OCI-LY1 (cell line): Measurements from ENCODE around the gene MED31.

ENCODE experiments used
- H2AFZ ChIP-seq: fragments of 200-600 bp; sonication (generic), shearing (Covaris generic); 2 replicates; pipeline ENCODE4 v1.6.0; 2014; ENCODE audit warnings: antibody characterized with exemption, mild to moderate bottlenecking, low read length
- H3F3A ChIP-seq: fragments of 200-600 bp; sonication (generic), shearing (Covaris generic); 2 replicates; pipeline ENCODE4 v1.6.0; 2014; ENCODE audit warnings: mild to moderate bottlenecking, antibody characterized with exemption, low read length, moderate library complexity; ENCODE audit not compliant: insufficient read depth
- H3K27ac ChIP-seq: fragments of 200-600 bp; sonication (generic); 2 replicates; pipeline ENCODE4 v1.5.1; 2014; ENCODE audit warnings: low read length, mixed run types, mild to moderate bottlenecking, low read depth; ENCODE audit not compliant: poor library complexity, severe bottlenecking
- H3K27me3 ChIP-seq: fragments of 200-600 bp; sonication (generic); 2 replicates; pipeline ENCODE4 v1.6.0; 2014; ENCODE audit warnings: antibody characterized with exemption, mild to moderate bottlenecking, low read length, moderate library complexity; ENCODE audit not compliant: insufficient read depth
- H3K36me3 ChIP-seq: fragments of 200-600 bp; sonication (generic); 2 replicates; pipeline ENCODE4 v1.6.1; 2014; ENCODE audit warnings: mild to moderate bottlenecking, antibody characterized with exemption, low read length, moderate library complexity, mixed read lengths; ENCODE audit not compliant: insufficient read depth
- H3K4me1 ChIP-seq: fragments of 200-600 bp; sonication (generic); 2 replicates; pipeline ENCODE4 v1.5.1; 2014; ENCODE audit warnings: mild to moderate bottlenecking, low read length, moderate library complexity; ENCODE audit not compliant: insufficient read depth, severe bottlenecking
- H3K4me2 ChIP-seq: fragments of 200-600 bp; sonication (generic), shearing (Covaris generic); 2 replicates; pipeline ENCODE4 v1.6.1; 2014; ENCODE audit warnings: low read length
- H3K4me3 ChIP-seq: fragments of 200-600 bp; sonication (generic); 2 replicates; pipeline ENCODE4 v1.5.1; 2014; ENCODE audit warnings: low read length, low read depth, mild to moderate bottlenecking, mixed read lengths; ENCODE audit not compliant: poor library complexity, severe bottlenecking
- H3K79me2 ChIP-seq: fragments of 200-600 bp; shearing (Covaris generic); 2 replicates; pipeline ENCODE4 v1.6.1; 2016; ENCODE audit warnings: mixed run types, low read length, mixed read lengths; ENCODE audit not compliant: insufficient read depth
- H3K9ac ChIP-seq: fragments of 200-600 bp; sonication (generic), shearing (Covaris generic); 2 replicates; pipeline ENCODE4 v1.6.1; 2014; ENCODE audit warnings: mild to moderate bottlenecking, low read length, mixed read lengths
- H3K9me2 ChIP-seq: fragments of 200-600 bp; sonication (generic), shearing (Covaris generic); 2 replicates; pipeline ENCODE4 v1.6.1; 2014; ENCODE audit warnings: low read depth, mild to moderate bottlenecking, low read length, mixed read lengths
- H3K9me3 ChIP-seq: fragments of 200-600 bp; shearing (Covaris generic); 2 replicates; pipeline ENCODE4 v1.6.1; 2014; ENCODE audit warnings: low read length, mixed read lengths
- H4K20me1 ChIP-seq: fragments of 200-600 bp; sonication (generic), shearing (Covaris generic); 2 replicates; pipeline ENCODE4 v1.6.0; 2016; ENCODE audit warnings: mild to moderate bottlenecking, low read length; ENCODE audit not compliant: insufficient read depth
- CTCF ChIP-seq: fragments of 200-600 bp; sonication (generic), shearing (Covaris generic); IDR thresholded peaks from 2 replicates; pipeline ENCODE4 v1.5.1; 2017; ENCODE audit warnings: mild to moderate bottlenecking, antibody characterized with exemption, low read length, moderate library complexity, mixed read lengths
- EZH2 ChIP-seq: fragments of 200-600 bp; sonication (generic), shearing (Covaris generic); IDR thresholded peaks from 2 replicates; pipeline ENCODE4 v1.8.0; 2017; ENCODE audit warnings: borderline replicate concordance, mixed run types, mild to moderate bottlenecking, antibody characterized with exemption, low read length, moderate library complexity, mixed read lengths

The MED31 gene

GRCh38 chr17:6679241-6679640 lies 27.8 kb upstream of the MED31 start:
- Histone ChIP-seq H3K27ac (no peak overlapping the region), H4K20me1 (no peaks in the 10 kb centered on the region), H3K36me3 (no peaks in the 10 kb centered on the region), H3K4me3 (no peak overlapping the region), H3K4me2 (no peak overlapping the region), H3F3A (no peaks in the 10 kb centered on the region), H3K9me2 (no peaks in the 10 kb centered on the region), H2AFZ (no peak overlapping the region), H3K9me3 (no peaks in the 10 kb centered on the region), H3K9ac (no peak overlapping the region), H3K27me3 (no peaks in the 10 kb centered on the region), H3K4me1 (no peaks in the 10 kb centered on the region), H3K79me2 (no peaks in the 10 kb centered on the region)
- no peak for TF ChIP-seq CTCF
- no peak for TF ChIP-seq EZH2

GRCh38 chr17:6677946-6678345 lies 26.5 kb upstream of the MED31 start:
- Histone ChIP-seq H3K27ac (no peak overlapping the region), H3K9ac (no peak overlapping the region), H3K4me3 (no peak overlapping the region), H3F3A (no peaks in the 10 kb centered on the region), H3K36me3 (no peaks in the 10 kb centered on the region), H3K4me1 (no peaks in the 10 kb centered on the region), H3K9me3 (no peaks in the 10 kb centered on the region), H3K9me2 (no peaks in the 10 kb centered on the region), H3K79me2 (no peaks in the 10 kb centered on the region), H3K27me3 (no peaks in the 10 kb centered on the region), H4K20me1 (no peaks in the 10 kb centered on the region), H3K4me2 (no peak overlapping the region), H2AFZ (no peak overlapping the region)
- TF ChIP-seq CTCF (no peak), EZH2 (no peak)

GRCh38 chr17:6677158-6677831 lies 25.9 kb upstream of the MED31 start:
- H3K79me2 ChIP-seq: no peaks in the 10 kb centered on the region
- H3K27me3 ChIP-seq: no peaks in the 10 kb centered on the region
- no peak overlapping the region for H3K4me3 ChIP-seq
- no peak overlapping the region for H2AFZ ChIP-seq
- H3K4me2 ChIP-seq: no peak overlapping the region
- no peak overlapping the region for H3K27ac ChIP-seq
- no peaks in the 10 kb centered on the region for H3K4me1 ChIP-seq
- H3K9me2 ChIP-seq: no peaks in the 10 kb centered on the region
- H3K36me3 ChIP-seq: no peaks in the 10 kb centered on the region
- no peaks in the 10 kb centered on the region for H3F3A ChIP-seq
- H3K9ac ChIP-seq: no peak overlapping the region
- H3K9me3 ChIP-seq: no peaks in the 10 kb centered on the region
- no peak for TF ChIP-seq EZH2
- TF ChIP-seq CTCF: no peak
- no peaks in the 10 kb centered on the region for H4K20me1 ChIP-seq
